ES-I3 (cell line): ENCODE measurements around the gene SLIT3.

Experiments
- H3K36me3 ChIP-seq: 2 replicates; pipeline ENCODE4 v1.6.1; 2013; ENCODE audit warnings: mild to moderate bottlenecking, low read length, control low read depth, moderate library complexity; ENCODE audit not compliant: insufficient read depth
- H3K4me1 ChIP-seq: 2 replicates; pipeline ENCODE4 v1.6.1; 2013; ENCODE audit warnings: mild to moderate bottlenecking, control low read depth, low read length; ENCODE audit not compliant: insufficient read depth
- H3K9ac ChIP-seq: 2 replicates; pipeline ENCODE4 v1.6.1; 2013; ENCODE audit warnings: low read depth, mild to moderate bottlenecking, low read length, moderate library complexity
- H3K9me3 ChIP-seq: 2 replicates; pipeline ENCODE4 v1.6.1; 2013; ENCODE audit warnings: mild to moderate bottlenecking, low read length, moderate library complexity; ENCODE audit not compliant: control insufficient read depth, insufficient read depth

The SLIT3 gene

GRCh38 chr5:169037466-169037865, 263.5 kb downstream of the SLIT3 start:
- Histone ChIP-seq H3K9ac (no peak overlapping the region), H3K4me1 (0 out of 2 replicates have a peak, but pooled peaks cover 3% of the 10 kb centered on the region), H3K36me3 (no peaks in the 10 kb centered on the region), H3K9me3 (no peaks in the 10 kb centered on the region; the same call in 1 of the 2 replicates)

GRCh38 chr5:169036079-169036805, 264.7 kb downstream of the SLIT3 start:
- H3K4me1 ChIP-seq, result 0 out of 2 replicates have a peak, but pooled peaks cover 3% of the 10 kb centered on the region
- H3K36me3 ChIP-seq, result no peaks in the 10 kb centered on the region
- no peaks in the 10 kb centered on the region; the same call in 1 of the 2 replicates for H3K9me3 ChIP-seq
- no peak overlapping the region for H3K9ac ChIP-seq

GRCh38 chr5:169029661-169030274, 271.2 kb downstream of the SLIT3 start:
- Histone ChIP-seq H3K9me3 (no peaks in the 10 kb centered on the region; the same call in 1 of the 2 replicates), H3K9ac (no peak overlapping the region), H3K36me3 (no peaks in the 10 kb centered on the region), H3K4me1 (peaks cover 20% of the 10 kb centered on the region)

GRCh38 chr5:169029037-169029436, 271.9 kb downstream of the SLIT3 start:
- no peak overlapping the region for H3K9ac ChIP-seq
- H3K9me3 ChIP-seq, result no peaks in the 10 kb centered on the region; the same call in 1 of the 2 replicates
- no peaks in the 10 kb centered on the region for H3K36me3 ChIP-seq
- H3K4me1 ChIP-seq, result peaks cover 20% of the 10 kb centered on the region

GRCh38 chr5:169027501-169028061, 273.4 kb downstream of the SLIT3 start:
- no peak overlapping the region for H3K9ac ChIP-seq
- peaks cover 20% of the 10 kb centered on the region for H3K4me1 ChIP-seq
- H3K9me3 ChIP-seq, result no peaks in the 10 kb centered on the region
- no peaks in the 10 kb centered on the region for H3K36me3 ChIP-seq

GRCh38 chr5:169025491-169025890, 275.4 kb downstream of the SLIT3 start:
- Histone ChIP-seq H3K4me1 (peaks cover 18% of the 10 kb centered on the region), H3K9ac (no peak overlapping the region), H3K9me3 (no peaks in the 10 kb centered on the region), H3K36me3 (no peaks in the 10 kb centered on the region)

- Histone ChIP-seq H3K36me3 (no peaks in the 10 kb centered on the region), H3K9ac (no peak overlapping the region), H3K4me1 (peaks cover 7% of the 10 kb centered on the region), H3K9me3 (no peaks in the 10 kb centered on the region)
These were observed 276.5 kb downstream of the SLIT3 start for GRCh38 chr5:169024421-169024820.

- Histone ChIP-seq H3K4me1 (0 out of 2 replicates have a peak, but pooled peaks cover 5% of the 10 kb centered on the region), H3K36me3 (no peaks in the 10 kb centered on the region), H3K9me3 (no peaks in the 10 kb centered on the region), H3K9ac (no peak overlapping the region)
These were observed 278.2 kb downstream of the SLIT3 start for GRCh38 chr5:169022718-169023117.

GRCh38 chr5:169020102-169020501, 280.8 kb downstream of the SLIT3 start:
- no peak overlapping the region; the same call in 1 of the 2 replicates for H3K9ac ChIP-seq
- 0 out of 2 replicates have a peak, but pooled peaks cover 5% of the 10 kb centered on the region for H3K4me1 ChIP-seq
- H3K36me3 ChIP-seq, result no peaks in the 10 kb centered on the region
- no peaks in the 10 kb centered on the region for H3K9me3 ChIP-seq

- no peaks in the 10 kb centered on the region for H3K36me3 ChIP-seq
- no peaks in the 10 kb centered on the region for H3K9me3 ChIP-seq
- H3K9ac ChIP-seq, result no peak overlapping the region
- H3K4me1 ChIP-seq, result 0 out of 2 replicates have a peak, but pooled peaks cover 5% of the 10 kb centered on the region
These were observed 282.0 kb downstream of the SLIT3 start for GRCh38 chr5:169018925-169019324.

GRCh38 chr5:169015991-169016390, 284.9 kb downstream of the SLIT3 start:
- Histone ChIP-seq H3K4me1 (peaks cover 8% of the 10 kb centered on the region; the same call in 1 of the 2 replicates), H3K9me3 (no peaks in the 10 kb centered on the region), H3K36me3 (no peaks in the 10 kb centered on the region), H3K9ac (no peak overlapping the region)

- Histone ChIP-seq H3K9me3 (no peaks in the 10 kb centered on the region), H3K4me1 (peaks cover 4% of the 10 kb centered on the region; the same call in 1 of the 2 replicates), H3K36me3 (no peaks in the 10 kb centered on the region), H3K9ac (no peak overlapping the region)
These were observed 287.1 kb downstream of the SLIT3 start for GRCh38 chr5:169013846-169014245.

- H3K9ac ChIP-seq, result no peak overlapping the region
- peaks cover 3% of the 10 kb centered on the region; the same call in 1 of the 2 replicates for H3K4me1 ChIP-seq
- H3K9me3 ChIP-seq, result no peaks in the 10 kb centered on the region
- no peaks in the 10 kb centered on the region for H3K36me3 ChIP-seq
These were observed 287.7 kb downstream of the SLIT3 start for GRCh38 chr5:169013208-169013728.

- H3K36me3 ChIP-seq, result no peaks in the 10 kb centered on the region
- peaks cover 3% of the 10 kb centered on the region; the same call in 1 of the 2 replicates for H3K4me1 ChIP-seq
- H3K9me3 ChIP-seq, result no peaks in the 10 kb centered on the region
- no peak overlapping the region for H3K9ac ChIP-seq
These were observed 288.5 kb downstream of the SLIT3 start for GRCh38 chr5:169012450-169012849.
